ENCODE measurements around the gene ZNF664.
"Not testable (repeated sequence)": the region's sequence is repeated elsewhere in the genome, so short reads cannot be mapped to it uniquely, and the experiment has no call there.

ZNF664 gene

GRCh38 chr12:123941624-123942237 is 31.3 kb upstream of the ZNF664 start:
- DNase-seq (ENCODE audit: low spot score) = no peak

- no peak for DNase-seq (ENCODE audit: low spot score)
Observed at GRCh38 chr12:123942238-123942653, 30.8 kb upstream of the ZNF664 start.

- DNase-seq (ENCODE audit: low spot score) = no peak
Observed at GRCh38 chr12:123942911-123943648, 29.9 kb upstream of the ZNF664 start.

- no peak for DNase-seq (ENCODE audit: low spot score)
Observed at GRCh38 chr12:123943816-123944215, 29.2 kb upstream of the ZNF664 start.

GRCh38 chr12:123944696-123945095 is 28.3 kb upstream of the ZNF664 start:
- DNase-seq (ENCODE audit: low spot score) = no peak

- DNase-seq (ENCODE audit: low spot score) = no peak
Observed at GRCh38 chr12:123945287-123946151, 27.5 kb upstream of the ZNF664 start.

GRCh38 chr12:123946152-123946515 is 26.9 kb upstream of the ZNF664 start:
- no peak for DNase-seq (ENCODE audit: low spot score)

- not testable (repeated sequence) for DNase-seq (ENCODE audit: low spot score)
Observed at GRCh38 chr12:123946516-123947505, 26.2 kb upstream of the ZNF664 start.

- DNase-seq (ENCODE audit: low spot score) = not testable (repeated sequence)
Observed at GRCh38 chr12:123947531-123947930, 25.5 kb upstream of the ZNF664 start.

GRCh38 chr12:123948401-123948795 is 24.6 kb upstream of the ZNF664 start:
- no peak for DNase-seq (ENCODE audit: low spot score)

GRCh38 chr12:123948796-123949769 is 23.9 kb upstream of the ZNF664 start:
- DNase-seq (ENCODE audit: low spot score) = no peak

- DNase-seq (ENCODE audit: low spot score) = no peak
Observed at GRCh38 chr12:123949770-123950165, 23.2 kb upstream of the ZNF664 start.

GRCh38 chr12:123950476-123951349 is 22.3 kb upstream of the ZNF664 start:
- DNase-seq (ENCODE audit: low spot score) = no peak

- no peak for DNase-seq (ENCODE audit: low spot score)
Observed at GRCh38 chr12:123951467-123951866, 21.5 kb upstream of the ZNF664 start.

- no peak for DNase-seq (ENCODE audit: low spot score)
Observed at GRCh38 chr12:123952037-123952436, 21.0 kb upstream of the ZNF664 start.

- DNase-seq (ENCODE audit: low spot score) = no peak
Observed at GRCh38 chr12:123954647-123955350, 18.2 kb upstream of the ZNF664 start.

- DNase-seq (ENCODE audit: low spot score) = no peak
Observed at GRCh38 chr12:123956249-123956648, 16.8 kb upstream of the ZNF664 start.

- no peak for DNase-seq (ENCODE audit: low spot score)
Observed at GRCh38 chr12:123957196-123957595, 15.8 kb upstream of the ZNF664 start.

- no peak for DNase-seq (ENCODE audit: low spot score)
Observed at GRCh38 chr12:123958462-123958861, 14.6 kb upstream of the ZNF664 start.
